PC-3 (cell line): ENCODE data around the gene GMEB2. TPM values are rescaled to one million over a fixed set of nuclear protein-coding genes. Genes with fewer than 3 reads are reported as not detected.

Experiments used
- ATAC-seq: fragments of 200-7000 bp; cut with Tn5 transposase; 2 replicates; pipeline ENCODE4 v1.9.1; 2020; ENCODE audit warnings: mild to moderate bottlenecking, moderate library complexity
- BruUV-seq: library from RNA; stranded (reverse); fragments of 400-500 nt; replicated peaks from 2 replicates; lab custom pipeline; 2021; lab: Mats Ljungman, UMichigan
- CTCF ChIA-PET: fragments of 300-600 bp; sonication (Branson Sonifier 250); formaldehyde crosslinking; loops from one replicate; lab custom pipeline; 2022; ENCODE audit warnings: antibody characterized with exemption; lab: Charles Lee
- POLR2A ChIA-PET: fragments of 300-600 bp; sonication (Branson Sonifier 250); formaldehyde crosslinking; loops from one replicate; lab custom pipeline; 2022; ENCODE audit warnings: antibody characterized with exemption; ENCODE audit not compliant: unreplicated experiment; lab: Charles Lee
- DNase-seq: peaks from one replicate; pipeline ENCODE4 v3.0.0-alpha.2; 2015
- H2AFZ ChIP-seq: fragments of 300-600 bp; sonication (generic); 2 replicates; pipeline ENCODE4 v1.6.0; 2016; ENCODE audit warnings: antibody characterized with exemption, low read length
- H3F3A ChIP-seq: fragments of 300-600 bp; sonication (generic); one replicate; pipeline ENCODE4 v1.6.0; 2017; ENCODE audit warnings: antibody characterized with exemption, low read length, control low read depth, mild to moderate bottlenecking; ENCODE audit not compliant: unreplicated experiment
- H3K27ac ChIP-seq: fragments of 300-600 bp; sonication (generic); 2 replicates; pipeline ENCODE4 v1.5.1; 2016; ENCODE audit warnings: mild to moderate bottlenecking, low read length
- H3K27me3 ChIP-seq: fragments of 300-600 bp; sonication (generic); 2 replicates; pipeline ENCODE4 v1.6.1; 2016; ENCODE audit warnings: low read length, mixed read lengths
- H3K36me3 ChIP-seq: fragments of 300-600 bp; sonication (generic); 2 replicates; pipeline ENCODE4 v1.6.1; 2016; ENCODE audit warnings: low read depth, mixed run types, low read length, mixed read lengths
- H3K4me1 ChIP-seq: fragments of 300-600 bp; sonication (generic); 2 replicates; pipeline ENCODE4 v1.5.1; 2016; ENCODE audit warnings: low read length; ENCODE audit not compliant: insufficient read depth
- H3K4me2 ChIP-seq: fragments of 300-600 bp; sonication (generic); 2 replicates; pipeline ENCODE4 v1.6.0; 2016; ENCODE audit warnings: low read length
- H3K4me3 ChIP-seq: fragments of 300-600 bp; sonication (generic); 2 replicates; pipeline ENCODE4 v1.5.1; 2016; ENCODE audit warnings: mild to moderate bottlenecking, low read length, mixed read lengths
- H3K79me2 ChIP-seq: fragments of 300-600 bp; sonication (generic); 2 replicates; pipeline ENCODE4 v1.6.1; 2017; ENCODE audit warnings: low read length, mixed read lengths
- H3K9ac ChIP-seq: fragments of 300-600 bp; sonication (generic); 2 replicates; pipeline ENCODE4 v1.6.0; 2016; ENCODE audit warnings: mild to moderate bottlenecking, low read length
- H3K9me2 ChIP-seq: fragments of 300-600 bp; sonication (generic); replicated peaks from 2 replicates; pipeline ENCODE4 v1.6.1; 2016; ENCODE audit warnings: mixed run types, low read length, mixed read lengths
- H3K9me3 ChIP-seq: fragments of 300-600 bp; sonication (generic); 2 replicates; pipeline ENCODE4 v1.6.1; 2016; ENCODE audit warnings: low read length, mixed read lengths
- H4K20me1 ChIP-seq: fragments of 300-600 bp; sonication (generic); 2 replicates; pipeline ENCODE4 v1.6.1; 2016; ENCODE audit warnings: low read length, mixed read lengths
- CTCF ChIP-seq: fragments of 300-600 bp; sonication (generic); conservative IDR thresholded peaks from 2 replicates; pipeline ENCODE4 v1.5.1; 2017; ENCODE audit warnings: antibody characterized with exemption, low read depth, mild to moderate bottlenecking, low read length
- EZH2 ChIP-seq: fragments of 300-600 bp; sonication (generic); IDR thresholded peaks from one replicate; pipeline ENCODE4 v1.6.1; 2017; ENCODE audit warnings: antibody characterized with exemption, mild to moderate bottlenecking, low read length; ENCODE audit not compliant: unreplicated experiment
- EZH2phosphoT487 ChIP-seq: fragments of 300-600 bp; sonication (generic); IDR thresholded peaks from 2 replicates; pipeline ENCODE4 v1.6.1; 2018; ENCODE audit warnings: mild to moderate bottlenecking, antibody characterized with exemption, low read length, borderline replicate concordance
- intact Hi-C: fragments of 100-400 bp; cut with micrococcal nuclease; formaldehyde crosslinking; loops from 2 replicates; pipeline ENCODE4 v1.9.0; 2023
- total RNA-seq: library from RNA; depleted of rRNA; stranded (reverse); fragments of >200 nt; gene quantifications from 2 replicates; pipeline ENCODE4 v1.2.3, GENCODE V29; 2014

Gene GMEB2
- total RNA-seq, 1 experiment from 2014 or later, result 13.7 TPM

- Histone ChIP-seq H3K36me3 (peaks cover 25% of the 10 kb centered on the region; the same call in 1 of the 2 replicates), H3F3A (no peaks in the 10 kb centered on the region), H3K9me2 (no peaks in the 10 kb centered on the region), H2AFZ (peak within 1 kb of the TSS; percentile 92), H3K9me3 (no peaks in the 10 kb centered on the region), H3K4me2 (peak within 1 kb of the TSS; percentile 95), H3K79me2 (peaks cover 25% of the 10 kb centered on the region), H3K27me3 (no peaks in the 10 kb centered on the region), H3K9ac (peak within 1 kb of the TSS; percentile 86), H3K27ac (peak within 1 kb of the TSS; percentile 41), H3K4me1 (peaks cover 9% of the 10 kb centered on the region; the same call in 1 of the 2 replicates), H3K4me3 (peak within 1 kb of the TSS; percentile 91), H4K20me1 (no peaks in the 10 kb centered on the region)
- intact Hi-C loops, result loop anchor here (2.0 kb wide), 2 partner anchors 25 to 29 kb away; no protein-coding TSS in a partner anchor
- DNase-seq (peak; percentile 93), ATAC-seq (peak; percentile 97)
- TF ChIP-seq EZH2, result no peak
- TF ChIP-seq CTCF, result no peak
- TF ChIP-seq EZH2phosphoT487, result no peak
- CTCF ChIA-PET, result interaction anchor here (0.6 to 0.7 kb wide), 3 partner anchors 16 to 82 kb away, joined by 3 to 4 read pairs (median 4); no protein-coding TSS in a partner anchor
- no TSS peak for BruUV-seq
- POLR2A ChIA-PET, result interaction anchor here (0.5 to 1.0 kb wide), 7 partner anchors 16 to 138 kb away, joined by 3 to 21 read pairs (median 3); partner anchors contain the start of genes HELZ2 and PPDPF
Observed at GRCh38 chr20:63657937-63658748, 31.2 kb upstream of the GMEB2 start, which contains the start of gene RTEL1. RTEL1 (plus strand) TSS chr20:63658312; CDS start chr20:63659403, 1,091 bp downstream.

- ChIA-PET CTCF (no interaction called here), POLR2A (interaction anchor here (1.0 kb wide), 2 partner anchors 16 to 83 kb away, joined by 3 to 21 read pairs; partner anchors contain the start of gene HELZ2)
- Histone ChIP-seq H2AFZ (peak overlapping the region; percentile 92), H3K4me3 (peak overlapping the region; percentile 91; the same call in 1 of the 2 replicates), H3K36me3 (peaks cover 18% of the 10 kb centered on the region; the same call in 1 of the 2 replicates), H3K27me3 (peaks cover 4% of the 10 kb centered on the region), H3K9me2 (no peaks in the 10 kb centered on the region), H3K4me2 (peak overlapping the region; percentile 95), H4K20me1 (no peaks in the 10 kb centered on the region), H3K9me3 (no peaks in the 10 kb centered on the region), H3K9ac (peak overlapping the region; percentile 86; the same call in 1 of the 2 replicates), H3F3A (no peaks in the 10 kb centered on the region), H3K27ac (no peak overlapping the region), H3K79me2 (peaks cover 25% of the 10 kb centered on the region), H3K4me1 (peaks cover 12% of the 10 kb centered on the region; the same call in 1 of the 2 replicates)
- DNase-seq (no peak), ATAC-seq (no peak)
- BruUV-seq, result TSS peak; percentile 72
- TF ChIP-seq EZH2 (no peak), CTCF (no peak), EZH2phosphoT487 (no peak)
- intact Hi-C loops, result no loop called here
Observed at GRCh38 chr20:63657260-63657936, 30.5 kb upstream of the GMEB2 start.
